Posterior vena cava (tissue), 2 donors: ENCODE results near the gene NRP2. TPM values are rescaled to one million over a fixed set of nuclear protein-coding genes. Genes with fewer than 3 reads are reported as not detected.
A peak's percentile ranks its signal among the peaks of the same experiment; 100 is the strongest.

Experiments used
- DNase-seq: peaks from one replicate; pipeline ENCODE4 v3.0.0-alpha.2; 2020; ENCODE audit warnings: low spot score
- intact Hi-C, 2 donors: fragments of 100-400 bp; cut with DNase I; formaldehyde crosslinking; loops; one replicate each; pipeline versions ENCODE4 v1.14.1 to v1.14.2; 2022 to 2023
- long read RNA-seq, 2 donors: library from polyadenylated mRNA; unstranded; transcript quantifications; one replicate each; pipeline ENCODE4 v2.0.0, GENCODE V29; 2020 to 2021
- total RNA-seq, 2 donors: library from RNA; stranded (reverse); fragmentation: NEBNext Ultra II Directional; extraction: Animal tissue kit (Norgen Biotek cat#: 25700); gene quantifications; one replicate each; pipeline ENCODE4 v1.2.1, GENCODE V29; 2021
- donor health status: DM: yes; HTN: yes; CAD: no.
- donor health status: DM: yes; HTN: yes; CAD: no.

NRP2 gene, protein sequence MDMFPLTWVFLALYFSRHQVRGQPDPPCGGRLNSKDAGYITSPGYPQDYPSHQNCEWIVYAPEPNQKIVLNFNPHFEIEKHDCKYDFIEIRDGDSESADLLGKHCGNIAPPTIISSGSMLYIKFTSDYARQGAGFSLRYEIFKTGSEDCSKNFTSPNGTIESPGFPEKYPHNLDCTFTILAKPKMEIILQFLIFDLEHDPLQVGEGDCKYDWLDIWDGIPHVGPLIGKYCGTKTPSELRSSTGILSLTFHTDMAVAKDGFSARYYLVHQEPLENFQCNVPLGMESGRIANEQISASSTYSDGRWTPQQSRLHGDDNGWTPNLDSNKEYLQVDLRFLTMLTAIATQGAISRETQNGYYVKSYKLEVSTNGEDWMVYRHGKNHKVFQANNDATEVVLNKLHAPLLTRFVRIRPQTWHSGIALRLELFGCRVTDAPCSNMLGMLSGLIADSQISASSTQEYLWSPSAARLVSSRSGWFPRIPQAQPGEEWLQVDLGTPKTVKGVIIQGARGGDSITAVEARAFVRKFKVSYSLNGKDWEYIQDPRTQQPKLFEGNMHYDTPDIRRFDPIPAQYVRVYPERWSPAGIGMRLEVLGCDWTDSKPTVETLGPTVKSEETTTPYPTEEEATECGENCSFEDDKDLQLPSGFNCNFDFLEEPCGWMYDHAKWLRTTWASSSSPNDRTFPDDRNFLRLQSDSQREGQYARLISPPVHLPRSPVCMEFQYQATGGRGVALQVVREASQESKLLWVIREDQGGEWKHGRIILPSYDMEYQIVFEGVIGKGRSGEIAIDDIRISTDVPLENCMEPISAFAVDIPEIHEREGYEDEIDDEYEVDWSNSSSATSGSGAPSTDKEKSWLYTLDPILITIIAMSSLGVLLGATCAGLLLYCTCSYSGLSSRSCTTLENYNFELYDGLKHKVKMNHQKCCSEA
- total RNA-seq, result 10 to 100 TPM; 80.8 to 93.5 TPM
- long read RNA-seq, donor 1, partial matches to known transcripts, result 2 of 8 reads
- long read RNA-seq, donor 1, other reads (novel, unspliced or antisense), result 6 of 8 reads
- long read RNA-seq, donor 2, partial matches to known transcripts, result 1 of 18 reads
- long read RNA-seq, donor 2, other reads (novel, unspliced or antisense), result 14 of 18 reads

DNA sequence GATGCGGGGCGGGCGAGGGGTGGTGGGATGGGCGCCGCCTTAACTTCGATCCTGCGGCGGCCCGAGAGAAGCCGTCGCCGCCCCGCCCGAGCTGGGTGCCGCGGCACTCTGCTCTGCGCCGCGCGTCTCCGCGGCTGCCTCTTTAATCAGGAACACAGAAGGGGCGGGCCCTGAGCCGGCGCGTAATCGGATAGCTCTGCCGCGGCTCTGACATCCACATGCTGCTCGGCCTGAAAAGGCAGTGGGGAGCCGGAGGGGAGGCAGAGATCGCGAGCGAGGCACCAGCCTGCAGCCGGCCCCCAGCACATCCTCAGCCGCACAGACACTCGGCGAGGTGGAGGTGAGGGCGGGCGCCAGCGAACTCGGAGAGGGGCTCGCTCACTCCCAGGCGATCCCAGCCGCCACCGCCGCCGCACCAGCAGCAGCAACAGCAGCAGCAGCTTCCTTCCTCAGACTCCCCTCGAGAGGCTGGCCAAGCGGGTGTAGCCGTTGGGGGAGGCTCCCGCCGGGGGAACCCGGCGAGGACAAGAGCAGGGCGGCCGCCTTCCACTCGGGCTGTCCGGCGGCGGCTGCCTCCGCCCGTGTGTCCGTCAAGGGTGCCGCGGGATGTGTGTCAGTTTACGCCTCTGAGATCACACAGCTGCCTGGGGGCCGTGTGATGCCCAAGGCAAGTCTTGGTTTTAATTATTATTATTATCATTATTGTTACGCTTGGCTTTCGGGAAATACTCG, at the start of gene NRP2:
Gene NRP2, plus strand, starts transcription at position 263 of the 732 bp plus-strand sequence. CDS start 790 bp downstream, outside the sequence.
- peak; percentile 95 for DNase-seq
- intact Hi-C loops, result loop anchor here (5.0 to 10.0 kb wide), 2 partner anchors 242 to 1435 kb away; no protein-coding TSS in a partner anchor

DNA sequence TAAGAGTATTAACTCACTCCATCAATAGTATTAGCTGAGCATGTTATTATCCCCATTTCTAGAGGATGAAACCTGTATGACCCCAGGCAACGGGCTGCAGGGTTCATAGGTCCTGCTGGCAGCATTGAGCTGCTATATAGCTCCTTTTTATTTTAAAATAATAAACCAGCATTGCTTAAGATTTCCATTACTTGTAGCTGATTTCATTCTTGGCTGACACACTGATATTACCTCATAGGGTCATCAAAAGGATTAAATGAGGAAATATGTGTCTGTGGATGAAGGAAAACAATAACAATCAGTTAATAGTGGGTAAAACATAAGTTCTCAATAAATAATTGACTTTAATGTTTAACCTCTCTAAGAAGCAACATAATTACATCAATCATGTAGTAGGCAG, 48.3 kb upstream of the NRP2 start:
- intact Hi-C loops, result no loop called here
- DNase-seq, result no peak

DNA sequence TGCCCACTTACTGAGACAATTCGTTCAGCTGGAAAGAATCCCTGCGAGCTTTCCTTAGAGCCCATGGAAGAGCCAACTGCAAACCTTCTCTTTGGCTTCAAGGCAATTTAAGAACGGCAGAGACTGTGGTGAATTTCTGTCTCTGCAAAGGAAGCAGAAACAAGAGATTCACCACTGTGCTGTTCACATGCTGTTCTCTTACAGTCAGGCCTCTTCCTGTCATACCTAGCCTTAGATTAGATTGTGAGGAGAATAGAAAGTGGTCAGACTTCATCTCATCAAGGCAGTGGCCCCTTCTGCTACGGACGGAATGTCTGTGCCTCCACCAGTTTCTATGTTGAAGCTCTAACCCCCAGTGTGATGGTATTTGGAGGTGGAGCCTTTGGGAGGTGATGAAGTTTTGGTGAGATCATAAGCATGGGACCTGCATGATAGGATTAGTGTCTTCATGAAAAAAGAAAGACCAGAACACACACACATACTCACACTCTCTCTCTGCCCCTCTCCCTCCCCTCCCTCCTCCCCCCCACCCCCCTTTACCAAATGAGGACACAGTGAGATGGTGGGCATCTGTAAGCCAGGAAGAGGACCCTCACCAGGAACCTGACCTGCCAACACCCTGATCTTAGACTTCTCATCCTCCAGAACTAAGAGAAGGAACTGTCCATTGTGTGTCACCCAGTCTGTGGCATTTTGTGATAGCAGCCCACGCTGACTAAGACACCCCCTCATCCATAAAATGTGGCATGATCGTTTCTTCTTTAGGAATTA, 45.6 kb upstream of the NRP2 start:
- intact Hi-C loops, result no loop called here
- no peak for DNase-seq

GRCh38 chr2:205637320-205637602, 45.0 kb upstream of the NRP2 start:
- DNase-seq, result no peak
- intact Hi-C loops, result no loop called here

DNA sequence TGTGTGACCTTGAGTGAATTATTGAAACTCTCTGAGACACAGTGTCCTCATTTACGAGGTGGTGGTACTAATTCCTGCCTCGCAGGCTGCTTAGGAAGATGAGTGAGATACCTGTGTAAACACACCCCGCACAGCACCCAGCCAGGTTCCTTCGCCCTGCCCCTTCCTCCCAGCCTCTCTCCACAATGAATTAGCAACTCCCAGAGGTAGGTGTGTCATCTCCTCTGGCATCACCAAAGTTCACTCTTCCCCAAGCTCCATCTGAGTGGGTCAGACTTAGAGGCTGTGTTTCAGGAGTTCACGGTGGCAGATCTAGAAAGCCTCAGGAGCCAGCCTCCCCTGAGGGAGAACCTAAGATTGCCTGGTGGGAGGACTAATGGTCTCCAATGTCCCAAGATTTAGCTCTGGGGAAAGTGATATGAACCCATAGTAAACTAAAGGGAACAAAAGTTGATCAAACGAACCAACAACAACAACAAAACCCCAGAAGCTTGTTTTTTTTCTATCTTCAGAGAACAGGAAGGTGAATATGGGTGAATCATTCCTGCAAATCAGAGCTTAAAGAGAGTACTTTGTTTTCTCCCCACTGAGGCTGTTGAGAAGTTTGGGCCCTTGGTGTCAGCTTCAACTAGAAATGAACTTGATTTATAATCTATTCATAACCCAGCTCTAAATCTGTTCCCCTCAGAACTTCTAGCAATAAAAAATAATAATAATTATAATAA, 44.4 kb upstream of the NRP2 start:
- intact Hi-C loops, result no loop called here

DNA sequence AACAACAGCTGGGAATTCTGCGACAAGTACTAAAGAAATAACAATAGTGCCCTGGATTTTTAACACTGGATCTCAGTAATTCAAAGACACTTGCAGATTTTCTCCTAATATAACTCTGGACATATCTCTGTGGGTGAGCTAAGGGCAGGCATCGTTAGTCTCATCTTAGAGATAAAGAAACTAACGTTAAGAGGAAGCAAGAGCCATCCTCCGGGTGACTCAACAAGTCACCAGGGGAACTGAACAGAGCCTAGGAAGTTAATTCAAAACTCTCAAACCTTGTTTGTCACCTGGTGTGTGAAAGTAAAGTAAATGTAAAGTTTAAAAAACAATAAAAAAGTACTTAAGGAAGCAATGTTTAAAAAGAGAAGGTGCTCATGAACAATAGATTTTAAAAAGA, 41.6 kb upstream of the NRP2 start:
- no peak for DNase-seq
- intact Hi-C loops, result no loop called here

More for the DNA sequence above, 44.4 kb upstream of the NRP2 start:
- DNase-seq, result no peak

GRCh38 chr2:205642599-205643356, 39.5 kb upstream of the NRP2 start:
- intact Hi-C loops, result no loop called here
- no peak for DNase-seq

DNA sequence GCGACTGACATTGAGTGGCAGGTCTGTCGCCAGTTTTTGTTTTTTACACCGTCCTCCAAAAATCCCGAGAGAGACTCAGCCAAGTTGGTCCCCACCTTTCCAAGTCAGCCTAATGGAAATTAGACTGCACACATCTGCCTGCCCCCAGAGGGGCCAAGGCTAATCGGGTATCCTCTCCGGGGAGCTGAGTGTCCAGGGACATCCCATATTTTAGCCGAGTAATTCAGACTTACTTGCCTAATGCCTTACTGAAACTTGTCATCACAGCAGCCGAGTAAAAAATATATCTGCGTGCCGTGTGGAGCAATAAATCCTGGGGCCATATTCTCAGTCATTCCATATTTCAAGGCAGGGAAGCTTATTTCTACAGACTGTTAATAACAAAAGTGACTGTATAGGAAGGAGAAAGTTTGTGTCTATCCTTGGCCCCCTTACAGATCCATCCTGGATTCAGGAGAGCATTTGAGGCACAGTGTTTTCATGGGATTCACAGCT, 38.9 kb upstream of the NRP2 start:
- intact Hi-C loops, result no loop called here
- no peak for DNase-seq

GRCh38 chr2:205644018-205644417, 38.3 kb upstream of the NRP2 start:
- DNase-seq, result no peak
- intact Hi-C loops, result no loop called here

DNA sequence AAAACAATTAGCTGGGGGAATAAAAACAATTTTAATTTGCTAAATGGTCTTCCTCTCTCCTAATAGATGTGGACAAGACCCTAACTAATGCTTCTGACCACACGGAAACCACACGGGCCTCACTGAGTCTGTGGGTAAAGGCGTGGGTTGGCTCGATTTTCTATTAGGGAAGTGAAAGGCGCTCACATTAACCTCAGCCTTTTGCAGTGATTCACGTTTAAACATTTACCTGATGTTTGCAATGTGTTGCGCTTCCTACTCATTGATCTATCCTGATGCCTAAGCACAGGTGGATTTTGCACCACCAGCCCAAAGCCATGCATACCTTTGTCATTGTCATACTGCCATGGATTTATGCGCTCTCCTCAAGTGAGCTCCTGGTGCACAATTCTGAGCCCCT, 35.6 kb upstream of the NRP2 start:
- no peak for DNase-seq
- intact Hi-C loops, result no loop called here

GRCh38 chr2:205650450-205650849, 31.9 kb upstream of the NRP2 start:
- intact Hi-C loops, result no loop called here
- no peak for DNase-seq

- DNase-seq, result no peak
- intact Hi-C loops, result no loop called here
These were observed 31.4 kb upstream of the NRP2 start for GRCh38 chr2:205650931-205651330.

DNA sequence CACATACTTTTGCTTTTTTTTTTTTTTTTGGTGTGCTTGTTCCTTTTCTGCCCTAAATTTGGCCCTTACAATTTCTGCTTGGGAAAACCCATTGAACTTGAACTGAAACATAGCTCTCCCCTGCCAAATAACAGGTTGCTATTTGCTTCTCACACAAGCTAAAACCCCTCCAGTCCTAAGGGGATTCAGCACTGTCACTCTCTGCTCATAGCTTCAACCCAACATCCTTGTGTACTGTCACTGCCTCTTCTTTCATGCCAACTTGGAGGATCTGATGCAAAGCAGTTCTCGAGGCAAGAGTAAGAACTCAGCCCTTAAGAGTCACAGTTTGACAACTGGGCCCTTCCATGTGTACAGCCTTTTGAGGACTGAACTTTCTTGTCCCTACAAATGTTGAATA, 30.6 kb upstream of the NRP2 start:
- intact Hi-C loops, result no loop called here
- no peak for DNase-seq

- no peak for DNase-seq
- intact Hi-C loops, result no loop called here
These were observed 27.3 kb upstream of the NRP2 start for GRCh38 chr2:205654878-205655605.

- DNase-seq, result no peak
- intact Hi-C loops, result no loop called here
These were observed 26.4 kb upstream of the NRP2 start for GRCh38 chr2:205655779-205656456.

GRCh38 chr2:205656461-205656860, 25.8 kb upstream of the NRP2 start:
- DNase-seq, result no peak
- intact Hi-C loops, result no loop called here
